OCI-LY1 (cell line): Measurements from ENCODE around the gene NUDT14.

Experiments used
- H2AFZ ChIP-seq: fragments of 200-600 bp; sonication (generic), shearing (Covaris generic); 2 replicates; pipeline ENCODE4 v1.6.0; 2014; ENCODE audit warnings: antibody characterized with exemption, mild to moderate bottlenecking, low read length
- H3F3A ChIP-seq: fragments of 200-600 bp; sonication (generic), shearing (Covaris generic); 2 replicates; pipeline ENCODE4 v1.6.0; 2014; ENCODE audit warnings: mild to moderate bottlenecking, antibody characterized with exemption, low read length, moderate library complexity; ENCODE audit not compliant: insufficient read depth
- H3K27ac ChIP-seq: fragments of 200-600 bp; sonication (generic); 2 replicates; pipeline ENCODE4 v1.5.1; 2014; ENCODE audit warnings: low read length, mixed run types, mild to moderate bottlenecking, low read depth; ENCODE audit not compliant: poor library complexity, severe bottlenecking
- H3K27me3 ChIP-seq: fragments of 200-600 bp; sonication (generic); 2 replicates; pipeline ENCODE4 v1.6.0; 2014; ENCODE audit warnings: antibody characterized with exemption, mild to moderate bottlenecking, low read length, moderate library complexity; ENCODE audit not compliant: insufficient read depth
- H3K36me3 ChIP-seq: fragments of 200-600 bp; sonication (generic); 2 replicates; pipeline ENCODE4 v1.6.1; 2014; ENCODE audit warnings: mild to moderate bottlenecking, antibody characterized with exemption, low read length, moderate library complexity, mixed read lengths; ENCODE audit not compliant: insufficient read depth
- H3K4me1 ChIP-seq: fragments of 200-600 bp; sonication (generic); 2 replicates; pipeline ENCODE4 v1.5.1; 2014; ENCODE audit warnings: mild to moderate bottlenecking, low read length, moderate library complexity; ENCODE audit not compliant: insufficient read depth, severe bottlenecking
- H3K4me2 ChIP-seq: fragments of 200-600 bp; sonication (generic), shearing (Covaris generic); 2 replicates; pipeline ENCODE4 v1.6.1; 2014; ENCODE audit warnings: low read length
- H3K4me3 ChIP-seq: fragments of 200-600 bp; sonication (generic); 2 replicates; pipeline ENCODE4 v1.5.1; 2014; ENCODE audit warnings: low read length, low read depth, mild to moderate bottlenecking, mixed read lengths; ENCODE audit not compliant: poor library complexity, severe bottlenecking
- H3K79me2 ChIP-seq: fragments of 200-600 bp; shearing (Covaris generic); 2 replicates; pipeline ENCODE4 v1.6.1; 2016; ENCODE audit warnings: mixed run types, low read length, mixed read lengths; ENCODE audit not compliant: insufficient read depth
- H3K9ac ChIP-seq: fragments of 200-600 bp; sonication (generic), shearing (Covaris generic); 2 replicates; pipeline ENCODE4 v1.6.1; 2014; ENCODE audit warnings: mild to moderate bottlenecking, low read length, mixed read lengths
- H3K9me2 ChIP-seq: fragments of 200-600 bp; sonication (generic), shearing (Covaris generic); 2 replicates; pipeline ENCODE4 v1.6.1; 2014; ENCODE audit warnings: low read depth, mild to moderate bottlenecking, low read length, mixed read lengths
- H3K9me3 ChIP-seq: fragments of 200-600 bp; shearing (Covaris generic); 2 replicates; pipeline ENCODE4 v1.6.1; 2014; ENCODE audit warnings: low read length, mixed read lengths
- H4K20me1 ChIP-seq: fragments of 200-600 bp; sonication (generic), shearing (Covaris generic); 2 replicates; pipeline ENCODE4 v1.6.0; 2016; ENCODE audit warnings: mild to moderate bottlenecking, low read length; ENCODE audit not compliant: insufficient read depth
- CTCF ChIP-seq: fragments of 200-600 bp; sonication (generic), shearing (Covaris generic); IDR thresholded peaks from 2 replicates; pipeline ENCODE4 v1.5.1; 2017; ENCODE audit warnings: mild to moderate bottlenecking, antibody characterized with exemption, low read length, moderate library complexity, mixed read lengths
- EZH2 ChIP-seq: fragments of 200-600 bp; sonication (generic), shearing (Covaris generic); IDR thresholded peaks from 2 replicates; pipeline ENCODE4 v1.8.0; 2017; ENCODE audit warnings: borderline replicate concordance, mixed run types, mild to moderate bottlenecking, antibody characterized with exemption, low read length, moderate library complexity, mixed read lengths

Gene NUDT14

GRCh38 chr14:105157872-105158271, 23.2 kb downstream of the NUDT14 start:
- no peak overlapping the region for H2AFZ ChIP-seq
- no peaks in the 10 kb centered on the region for H3K4me1 ChIP-seq
- TF ChIP-seq EZH2 (no peak), CTCF (no peak)
- no peaks in the 10 kb centered on the region for H3K79me2 ChIP-seq
- no peak overlapping the region for H3K4me3 ChIP-seq
- H4K20me1 ChIP-seq, result no peaks in the 10 kb centered on the region
- no peak overlapping the region for H3K4me2 ChIP-seq
- H3K27ac ChIP-seq, result no peak overlapping the region
- H3F3A ChIP-seq, result no peaks in the 10 kb centered on the region
- no peaks in the 10 kb centered on the region; the same call in 1 of the 2 replicates for H3K27me3 ChIP-seq
- H3K9ac ChIP-seq, result no peak overlapping the region
- H3K9me3 ChIP-seq, result no peaks in the 10 kb centered on the region
- H3K36me3 ChIP-seq, result no peaks in the 10 kb centered on the region
- H3K9me2 ChIP-seq, result no peaks in the 10 kb centered on the region

DNA sequence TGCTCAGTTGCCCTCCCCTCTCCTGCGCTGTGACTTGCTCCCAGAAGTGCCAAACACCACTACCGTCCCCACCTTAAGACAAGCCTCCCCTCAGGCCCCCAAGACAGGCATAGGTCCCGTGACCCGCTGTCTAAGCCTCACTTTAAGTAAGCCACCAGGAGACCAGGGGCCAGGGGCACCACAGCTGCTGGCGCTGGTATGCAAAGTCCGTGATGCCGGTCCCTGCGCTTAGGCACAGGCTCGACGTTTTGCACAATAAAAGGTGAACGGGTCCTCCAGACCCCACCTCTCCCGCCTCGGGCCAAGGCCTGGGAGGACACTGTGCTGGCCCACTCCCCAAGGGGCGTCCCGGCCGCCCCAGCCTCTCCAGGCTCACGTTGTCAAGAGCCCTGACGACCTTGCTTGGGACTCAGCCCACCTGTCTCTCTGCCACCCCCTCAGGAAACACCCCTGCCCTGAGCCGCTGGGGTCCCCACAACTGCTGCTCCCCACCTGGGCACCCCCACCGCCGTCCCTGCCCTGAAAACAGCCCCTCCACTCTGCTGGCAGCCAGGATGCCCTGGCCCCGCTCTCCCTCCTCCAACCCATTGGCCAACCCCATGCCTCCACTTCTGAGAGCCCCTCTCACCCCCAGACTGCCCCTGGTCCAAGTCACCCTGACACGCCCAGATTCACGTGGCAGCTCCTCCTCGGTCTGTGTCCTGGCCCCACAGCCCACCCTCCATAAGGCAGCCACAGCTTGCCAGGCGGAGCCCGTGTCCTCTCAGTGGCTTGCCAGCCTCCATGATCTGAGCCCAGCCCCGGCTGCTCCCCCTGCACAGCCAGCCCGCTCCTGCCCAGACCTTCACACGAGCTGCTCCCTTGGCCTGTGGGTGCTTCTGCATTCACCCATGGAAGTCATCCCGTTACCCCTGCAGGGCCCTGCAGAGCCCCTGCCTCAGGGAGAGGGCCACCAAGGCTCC, 24.4 kb downstream of the NUDT14 start:
- Histone ChIP-seq H3K4me3 (no peak overlapping the region), H3K4me2 (no peak overlapping the region), H3K79me2 (no peaks in the 10 kb centered on the region), H4K20me1 (no peaks in the 10 kb centered on the region), H3K4me1 (no peaks in the 10 kb centered on the region), H3K27me3 (no peaks in the 10 kb centered on the region; the same call in 1 of the 2 replicates), H3F3A (no peaks in the 10 kb centered on the region), H3K9me2 (no peaks in the 10 kb centered on the region), H3K27ac (no peak overlapping the region), H3K9me3 (no peaks in the 10 kb centered on the region), H2AFZ (no peak overlapping the region), H3K36me3 (no peaks in the 10 kb centered on the region), H3K9ac (no peak overlapping the region)
- TF ChIP-seq CTCF, result no peak
- no peak for TF ChIP-seq EZH2

- H3K4me2 ChIP-seq, result no peak overlapping the region
- TF ChIP-seq CTCF, result no peak
- TF ChIP-seq EZH2, result no peak
- no peaks in the 10 kb centered on the region for H3K9me3 ChIP-seq
- H3K4me1 ChIP-seq, result no peaks in the 10 kb centered on the region
- H3K27ac ChIP-seq, result no peak overlapping the region
- no peaks in the 10 kb centered on the region for H4K20me1 ChIP-seq
- H2AFZ ChIP-seq, result no peak overlapping the region
- H3F3A ChIP-seq, result no peaks in the 10 kb centered on the region
- no peaks in the 10 kb centered on the region for H3K79me2 ChIP-seq
- H3K9me2 ChIP-seq, result no peaks in the 10 kb centered on the region
- H3K4me3 ChIP-seq, result no peak overlapping the region
- H3K9ac ChIP-seq, result no peak overlapping the region
- no peaks in the 10 kb centered on the region for H3K36me3 ChIP-seq
- H3K27me3 ChIP-seq, result no peaks in the 10 kb centered on the region; the same call in 1 of the 2 replicates
Measured at GRCh38 chr14:105155681-105156413, 25.3 kb downstream of the NUDT14 start.
